Measurements from ENCODE around the gene RBFOX2.
"Not testable (repeated sequence)": the region's sequence is repeated elsewhere in the genome, so short reads cannot be mapped to it uniquely, and the experiment has no call there.

Gene RBFOX2

DNA sequence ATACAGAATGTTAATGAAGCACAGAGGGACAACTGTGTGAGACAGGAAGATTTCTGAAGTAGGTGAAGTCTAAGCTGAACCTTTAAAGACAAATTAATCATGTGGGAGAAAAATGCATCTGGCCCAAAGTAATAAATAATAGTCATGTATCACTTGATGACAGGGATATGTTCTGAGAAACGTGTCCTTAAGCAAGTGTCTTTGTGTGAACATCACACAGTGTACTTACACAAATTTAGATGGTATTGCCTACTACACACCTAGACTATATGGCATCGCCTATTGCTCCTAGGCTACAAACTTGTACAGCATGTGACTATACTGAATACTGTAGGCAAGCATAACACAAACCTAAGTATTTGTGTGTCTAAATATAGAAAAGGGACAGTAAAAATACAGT lies 198.3 kb downstream of the RBFOX2 start:
- in situ Hi-C loops (cut with MboI; ENCODE audit: low sequenced_read_pairs), result no loop called here
- Histone ChIP-seq H3K36me3 (replicated peaks) (no peaks in the 10 kb centered on the region), H3K4me1 (peaks cover 14% of the 10 kb centered on the region), H3K27me3 (ENCODE audit: low read depth) (no peaks in the 10 kb centered on the region), H3K9me3 (no peaks in the 10 kb centered on the region), H3K4me3 (no peak overlapping the region)
- DNase-seq (ENCODE audit: low spot score in 2 of 2), result no peak

DNA sequence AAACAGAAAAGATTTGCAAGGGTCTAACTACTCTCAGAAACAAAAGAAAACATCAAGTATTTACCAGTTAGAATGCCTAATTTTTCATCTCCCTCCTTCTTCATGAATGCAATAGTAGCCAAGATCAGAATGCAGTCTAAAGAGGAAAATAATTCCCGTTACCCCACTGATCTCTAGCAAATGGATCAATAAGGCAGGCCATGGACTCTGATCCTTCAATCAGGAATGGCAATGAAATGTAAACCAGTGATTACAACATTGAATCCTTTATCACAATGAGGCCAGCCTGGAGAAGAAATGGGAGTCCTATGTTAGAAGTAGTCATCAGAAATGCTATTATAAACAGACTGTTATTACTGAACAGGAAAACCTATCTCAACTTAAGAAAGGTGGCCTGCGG lies 204.4 kb downstream of the RBFOX2 start:
- no peaks in the 10 kb centered on the region for H3K36me3 ChIP-seq (replicated peaks)
- no peak overlapping the region for H3K4me3 ChIP-seq
- in situ Hi-C loops (cut with MboI; ENCODE audit: low sequenced_read_pairs), result no loop called here
- no peak for DNase-seq (ENCODE audit: low spot score in 2 of 2)
- H3K27me3 ChIP-seq (ENCODE audit: low read depth), result no peaks in the 10 kb centered on the region
- peaks cover 13% of the 10 kb centered on the region for H3K4me1 ChIP-seq
- H3K9me3 ChIP-seq, result no peaks in the 10 kb centered on the region

DNA sequence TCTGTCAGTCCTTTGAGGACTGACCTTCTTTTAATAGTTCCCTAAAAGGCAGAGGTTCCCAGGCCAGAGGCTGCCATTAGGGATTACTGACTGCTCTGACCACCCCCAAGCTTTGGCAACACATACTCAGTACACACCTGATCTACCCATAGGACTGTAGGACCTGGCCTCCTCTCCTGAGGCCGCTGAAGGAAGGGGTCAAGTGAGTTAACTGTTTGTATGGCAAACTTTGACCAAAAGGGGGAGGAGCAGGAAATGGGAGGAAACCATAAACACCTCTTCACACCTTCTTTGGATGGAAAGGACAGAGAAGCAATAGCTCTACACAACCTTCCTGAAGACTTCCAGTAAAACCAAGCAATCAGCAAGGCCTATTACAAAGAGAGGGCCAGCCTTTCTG lies 207.0 kb downstream of the RBFOX2 start:
- no peaks in the 10 kb centered on the region for H3K27me3 ChIP-seq (ENCODE audit: low read depth)
- no peaks in the 10 kb centered on the region for H3K36me3 ChIP-seq (replicated peaks)
- H3K9me3 ChIP-seq, result no peaks in the 10 kb centered on the region
- no peak overlapping the region for H3K4me3 ChIP-seq
- H3K4me1 ChIP-seq, result peaks cover 4% of the 10 kb centered on the region
- DNase-seq (ENCODE audit: low spot score in 2 of 2), result no peak
- in situ Hi-C loops (cut with MboI; ENCODE audit: low sequenced_read_pairs), result no loop called here

DNA sequence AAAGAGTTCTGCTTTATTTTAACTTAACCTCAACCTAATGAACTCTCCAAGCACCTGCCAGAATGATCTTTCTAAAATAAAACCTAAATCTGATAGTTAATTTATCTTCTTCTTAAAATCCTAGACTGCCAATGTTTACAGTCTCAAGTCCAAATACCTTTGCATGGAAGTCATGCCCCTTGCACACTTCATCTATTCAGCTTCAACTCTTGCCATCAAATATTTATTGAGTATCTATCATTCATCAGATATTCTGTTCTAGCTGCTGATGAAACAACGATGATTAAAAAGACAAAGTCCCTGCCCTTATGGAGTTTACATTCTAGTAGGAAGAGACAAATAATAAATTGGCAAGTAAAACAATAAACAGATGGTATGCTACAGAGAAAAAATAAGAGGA lies 209.2 kb downstream of the RBFOX2 start:
- H3K27me3 ChIP-seq (ENCODE audit: low read depth), result no peaks in the 10 kb centered on the region
- no peaks in the 10 kb centered on the region for H3K9me3 ChIP-seq
- in situ Hi-C loops (cut with MboI; ENCODE audit: low sequenced_read_pairs), result no loop called here
- H3K4me1 ChIP-seq, result no peaks in the 10 kb centered on the region
- no peaks in the 10 kb centered on the region for H3K36me3 ChIP-seq (replicated peaks)
- no peak overlapping the region for H3K4me3 ChIP-seq
- DNase-seq (ENCODE audit: low spot score in 2 of 2), result no peak

DNA sequence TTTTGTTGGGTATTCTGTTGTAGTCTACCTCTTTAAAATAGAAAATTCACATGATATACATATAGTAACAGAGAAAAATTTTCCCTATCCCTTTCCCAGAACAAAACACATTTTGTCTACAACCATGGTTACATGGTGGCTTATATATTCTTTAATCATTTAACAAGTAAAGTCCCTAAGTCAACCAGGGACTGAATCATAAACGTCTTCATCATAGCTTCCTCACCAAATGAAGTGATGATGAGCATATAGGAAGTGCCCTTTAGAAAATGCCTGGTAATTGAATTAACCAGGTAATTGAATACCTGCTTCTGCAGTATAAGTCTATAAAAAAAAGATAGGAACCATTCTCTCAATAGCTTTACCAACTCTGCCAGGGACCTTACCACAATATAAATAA lies 209.7 kb downstream of the RBFOX2 start:
- Histone ChIP-seq H3K27me3 (ENCODE audit: low read depth) (no peaks in the 10 kb centered on the region), H3K36me3 (replicated peaks) (no peaks in the 10 kb centered on the region), H3K4me3 (no peak overlapping the region), H3K4me1 (no peaks in the 10 kb centered on the region), H3K9me3 (no peaks in the 10 kb centered on the region)
- in situ Hi-C loops (cut with MboI; ENCODE audit: low sequenced_read_pairs), result no loop called here
- DNase-seq (ENCODE audit: low spot score in 2 of 2), result no peak

DNA sequence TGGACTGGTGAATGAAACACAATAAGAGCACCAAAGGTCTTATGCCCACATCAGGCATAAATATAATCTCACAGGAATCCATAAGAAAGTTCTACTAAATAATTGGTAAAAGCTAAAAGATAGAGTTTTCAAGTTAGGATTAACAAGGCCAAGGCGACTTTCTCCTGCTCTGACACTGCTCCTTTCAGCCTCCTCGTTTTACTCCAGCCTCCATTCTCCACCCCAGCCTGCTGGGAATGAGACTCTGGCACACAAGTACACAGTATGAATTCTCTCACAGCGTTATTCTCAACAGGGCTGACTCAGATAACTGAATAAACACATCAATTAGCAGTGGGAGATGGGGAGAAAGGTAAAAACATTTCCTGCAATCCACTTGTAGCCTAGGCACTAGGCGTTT lies 216.0 kb downstream of the RBFOX2 start:
- no peaks in the 10 kb centered on the region for H3K27me3 ChIP-seq (ENCODE audit: low read depth)
- H3K9me3 ChIP-seq, result no peaks in the 10 kb centered on the region
- no peak overlapping the region for H3K4me3 ChIP-seq
- H3K36me3 ChIP-seq (replicated peaks), result 0 out of 2 replicates have a peak, but pooled peaks cover 4% of the 10 kb centered on the region
- DNase-seq (ENCODE audit: low spot score in 2 of 2), result no peak
- in situ Hi-C loops (cut with MboI; ENCODE audit: low sequenced_read_pairs), result no loop called here
- H3K4me1 ChIP-seq, result no peaks in the 10 kb centered on the region

DNA sequence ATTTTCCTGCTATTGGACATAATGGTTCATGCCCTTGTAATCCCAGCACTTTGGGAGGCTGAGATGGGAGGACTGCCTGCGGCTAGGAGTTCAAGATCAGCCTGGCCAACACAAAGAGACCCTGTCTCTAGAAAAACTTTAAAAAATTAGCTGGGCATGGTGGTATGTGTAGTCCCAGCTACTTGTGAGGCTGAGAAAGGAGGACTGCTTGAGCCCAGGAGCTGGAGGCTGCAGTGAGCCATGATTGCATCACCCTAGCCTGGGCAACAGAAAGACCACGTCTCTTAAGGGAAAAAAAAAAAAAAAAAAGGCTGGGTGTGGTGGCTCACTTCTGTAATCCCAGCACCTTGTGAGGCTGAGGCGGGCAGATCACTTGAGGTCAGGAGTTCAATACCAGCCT lies 217.0 kb downstream of the RBFOX2 start:
- Histone ChIP-seq H3K4me1 (no peaks in the 10 kb centered on the region), H3K36me3 (replicated peaks) (0 out of 2 replicates have a peak, but pooled peaks cover 4% of the 10 kb centered on the region), H3K9me3 (no peaks in the 10 kb centered on the region), H3K27me3 (ENCODE audit: low read depth) (no peaks in the 10 kb centered on the region), H3K4me3 (no peak overlapping the region)
- DNase-seq (ENCODE audit: low spot score in 2 of 2), result no peak
- in situ Hi-C loops (cut with MboI; ENCODE audit: low sequenced_read_pairs), result no loop called here

DNA sequence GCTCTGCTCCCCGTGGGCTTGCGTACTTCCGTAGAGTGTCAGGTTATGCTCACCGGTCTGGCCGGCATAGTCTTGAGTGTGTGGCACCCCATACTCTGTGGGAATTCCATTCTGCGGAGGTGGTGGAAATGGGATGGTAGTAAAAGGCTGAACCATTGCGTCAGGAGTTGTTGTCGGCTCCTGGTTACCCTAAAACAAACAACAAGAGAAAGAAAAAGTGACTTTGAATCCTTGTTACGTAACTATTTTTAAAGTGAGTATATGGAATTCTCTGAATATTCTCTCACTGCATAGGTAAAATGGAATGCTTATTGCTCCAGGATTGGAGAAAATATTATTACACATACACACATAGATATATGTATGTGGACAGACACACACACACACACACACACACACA lies 218.8 kb downstream of the RBFOX2 start:
- no peak overlapping the region for H3K4me3 ChIP-seq
- H3K27me3 ChIP-seq (ENCODE audit: low read depth), result no peaks in the 10 kb centered on the region
- H3K4me1 ChIP-seq, result no peaks in the 10 kb centered on the region
- peaks cover 4% of the 10 kb centered on the region; the same call in 1 of the 2 replicates for H3K36me3 ChIP-seq (replicated peaks)
- no peaks in the 10 kb centered on the region for H3K9me3 ChIP-seq
- no peak for DNase-seq (ENCODE audit: low spot score in 2 of 2)
- in situ Hi-C loops (cut with MboI; ENCODE audit: low sequenced_read_pairs), result no loop called here

DNA sequence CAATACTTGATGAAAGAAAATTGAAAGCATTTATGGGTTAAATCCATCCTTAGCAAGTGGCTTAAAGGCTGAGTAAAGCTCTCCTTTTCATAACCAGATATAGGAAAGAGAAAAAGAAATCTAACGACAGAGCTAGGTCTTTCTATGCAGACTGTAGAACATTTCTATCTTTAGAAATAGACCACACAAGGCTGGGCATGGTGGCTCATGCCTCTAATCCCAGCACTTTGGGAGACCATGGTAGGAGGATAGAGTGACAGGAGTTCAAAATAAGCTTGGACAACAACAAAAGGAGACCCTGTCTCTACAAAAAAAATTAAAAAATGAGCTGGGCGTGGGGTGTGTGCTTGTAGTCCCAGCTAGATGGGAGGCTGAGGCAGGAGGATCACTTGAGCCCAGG lies 220.2 kb downstream of the RBFOX2 start:
- in situ Hi-C loops (cut with MboI; ENCODE audit: low sequenced_read_pairs), result no loop called here
- no peaks in the 10 kb centered on the region for H3K9me3 ChIP-seq
- H3K4me1 ChIP-seq, result no peaks in the 10 kb centered on the region
- no peak for DNase-seq (ENCODE audit: low spot score in 2 of 2)
- peaks cover 4% of the 10 kb centered on the region; the same call in 1 of the 2 replicates for H3K36me3 ChIP-seq (replicated peaks)
- no peak overlapping the region for H3K4me3 ChIP-seq
- H3K27me3 ChIP-seq (ENCODE audit: low read depth), result no peaks in the 10 kb centered on the region

DNA sequence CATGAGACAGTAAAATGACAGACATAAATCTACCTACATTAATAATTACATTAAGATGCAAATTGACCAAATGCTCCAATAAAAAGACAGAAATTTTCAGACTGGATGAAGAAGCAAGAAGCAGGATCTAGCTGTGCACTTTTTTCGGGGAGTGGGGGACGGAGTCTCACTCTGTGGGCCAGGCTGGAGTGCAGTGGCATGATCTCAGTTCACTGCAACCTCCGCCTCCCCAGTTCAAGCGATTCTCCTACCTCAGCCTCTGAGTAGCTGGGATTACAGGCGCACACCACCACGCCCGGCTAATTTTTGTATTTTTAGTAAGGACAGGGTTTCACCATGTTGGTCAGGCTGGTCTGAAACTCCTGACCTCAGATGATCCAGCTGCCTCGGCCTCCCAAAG lies 222.0 kb downstream of the RBFOX2 start:
- DNase-seq (ENCODE audit: low spot score in 2 of 2); in situ Hi-C loops (cut with MboI; ENCODE audit: low sequenced_read_pairs); H3K36me3 ChIP-seq (replicated peaks): not testable (repeated sequence)

DNA sequence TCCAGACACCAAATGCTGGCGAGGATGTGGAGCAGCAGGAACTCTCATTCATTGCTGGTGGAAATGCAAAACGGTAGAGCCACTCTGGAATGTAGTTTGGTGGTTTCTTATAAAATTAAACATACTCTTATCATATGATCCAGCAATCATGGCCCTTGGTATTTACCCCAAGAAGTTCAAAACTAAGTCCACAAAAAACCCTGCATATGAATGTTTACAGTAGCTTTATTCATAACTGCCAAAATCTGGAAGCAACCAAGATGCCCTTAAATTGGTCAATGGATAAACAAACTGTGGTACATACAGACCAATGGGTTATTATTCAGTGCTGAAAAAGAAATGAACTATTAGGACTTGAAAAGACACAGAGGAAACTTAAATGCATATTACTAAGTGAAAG lies 223.2 kb downstream of the RBFOX2 start:
- in situ Hi-C loops (cut with MboI; ENCODE audit: low sequenced_read_pairs), result no loop called here
- no peaks in the 10 kb centered on the region for H3K4me1 ChIP-seq
- no peak for DNase-seq (ENCODE audit: low spot score in 2 of 2)
- H3K27me3 ChIP-seq (ENCODE audit: low read depth), result no peaks in the 10 kb centered on the region
- H3K9me3 ChIP-seq, result no peaks in the 10 kb centered on the region
- H3K36me3 ChIP-seq (replicated peaks), result peaks cover 4% of the 10 kb centered on the region; the same call in 1 of the 2 replicates
- H3K4me3 ChIP-seq, result no peak overlapping the region

More for the DNA sequence above, 222.0 kb downstream of the RBFOX2 start:
- H3K9me3 ChIP-seq; H3K4me1 ChIP-seq; H3K4me3 ChIP-seq; H3K27me3 ChIP-seq (ENCODE audit: low read depth): not testable (repeated sequence)

DNA sequence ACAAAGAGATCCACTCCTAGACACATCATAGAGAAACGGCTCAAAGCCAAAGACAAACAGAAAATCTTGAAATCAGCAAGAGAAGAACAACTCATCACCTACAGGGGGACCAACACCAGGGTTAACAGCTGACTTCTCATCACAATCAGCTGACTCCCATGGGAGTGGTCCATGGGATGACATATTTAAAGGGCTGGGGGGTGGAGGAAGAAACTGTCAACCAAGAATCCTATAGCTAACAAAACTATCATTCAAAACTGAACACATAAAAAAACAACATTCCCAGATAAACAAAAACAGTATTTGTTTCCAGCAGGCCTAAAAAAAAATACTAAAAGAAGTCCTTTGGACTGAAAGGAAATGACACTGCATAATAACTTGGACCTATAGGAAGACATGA lies 224.2 kb downstream of the RBFOX2 start:
- in situ Hi-C loops (cut with MboI; ENCODE audit: low sequenced_read_pairs), result no loop called here
- H3K9me3 ChIP-seq, result no peaks in the 10 kb centered on the region
- no peaks in the 10 kb centered on the region for H3K27me3 ChIP-seq (ENCODE audit: low read depth)
- DNase-seq (ENCODE audit: low spot score in 2 of 2), result no peak
- H3K4me1 ChIP-seq, result no peaks in the 10 kb centered on the region
- peaks cover 2% of the 10 kb centered on the region; the same call in 1 of the 2 replicates for H3K36me3 ChIP-seq (replicated peaks)
- no peak overlapping the region for H3K4me3 ChIP-seq

DNA sequence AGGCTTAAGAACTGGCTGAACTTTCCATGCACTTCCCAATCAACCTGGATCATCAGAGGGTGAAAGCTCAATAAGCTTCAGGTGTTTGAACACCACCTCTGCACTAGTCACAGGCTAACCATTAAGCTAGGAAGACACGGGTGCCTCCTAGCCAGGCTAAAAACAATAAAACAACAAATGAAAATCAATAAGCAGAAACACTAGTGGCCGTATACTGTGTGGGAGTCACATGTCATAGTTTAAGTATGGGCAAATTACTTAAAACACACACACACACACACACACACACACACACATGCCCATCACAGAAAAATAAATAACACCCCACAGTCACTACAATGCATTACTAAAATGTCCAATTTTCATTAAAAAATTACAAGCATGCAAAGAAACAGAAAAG lies 225.7 kb downstream of the RBFOX2 start:
- in situ Hi-C loops (cut with MboI; ENCODE audit: low sequenced_read_pairs), result no loop called here

DNA sequence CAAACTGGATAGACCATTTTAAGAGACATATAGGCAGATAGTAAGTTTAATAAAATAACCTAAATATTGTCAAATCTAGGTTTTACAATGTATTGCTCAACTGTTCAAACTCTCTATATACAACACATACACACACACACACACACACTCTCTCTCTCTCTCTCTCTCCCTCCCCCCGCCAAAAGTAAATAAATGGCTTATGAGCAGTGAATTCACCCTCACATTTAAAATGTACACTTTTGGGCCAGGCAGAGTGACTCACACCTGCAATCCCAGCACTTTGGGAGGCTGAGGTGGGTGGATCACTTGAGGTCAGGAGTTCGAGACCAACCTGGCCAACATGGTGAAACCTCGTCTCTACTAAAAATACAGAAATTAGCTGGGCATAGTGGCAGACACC lies 227.3 kb downstream of the RBFOX2 start:
- H3K4me1 ChIP-seq; in situ Hi-C loops (cut with MboI; ENCODE audit: low sequenced_read_pairs); H3K4me3 ChIP-seq; DNase-seq (ENCODE audit: low spot score in 2 of 2); H3K36me3 ChIP-seq (replicated peaks); H3K27me3 ChIP-seq (ENCODE audit: low read depth); H3K9me3 ChIP-seq: not testable (repeated sequence)

More for the DNA sequence above, 225.7 kb downstream of the RBFOX2 start:
- H3K4me1 ChIP-seq, result no peaks in the 10 kb centered on the region
- H3K36me3 ChIP-seq (replicated peaks), result no peaks in the 10 kb centered on the region; the same call in 1 of the 2 replicates
- no peaks in the 10 kb centered on the region for H3K9me3 ChIP-seq
- H3K4me3 ChIP-seq, result no peak overlapping the region
- DNase-seq (ENCODE audit: low spot score in 2 of 2), result no peak
- H3K27me3 ChIP-seq (ENCODE audit: low read depth), result no peaks in the 10 kb centered on the region

DNA sequence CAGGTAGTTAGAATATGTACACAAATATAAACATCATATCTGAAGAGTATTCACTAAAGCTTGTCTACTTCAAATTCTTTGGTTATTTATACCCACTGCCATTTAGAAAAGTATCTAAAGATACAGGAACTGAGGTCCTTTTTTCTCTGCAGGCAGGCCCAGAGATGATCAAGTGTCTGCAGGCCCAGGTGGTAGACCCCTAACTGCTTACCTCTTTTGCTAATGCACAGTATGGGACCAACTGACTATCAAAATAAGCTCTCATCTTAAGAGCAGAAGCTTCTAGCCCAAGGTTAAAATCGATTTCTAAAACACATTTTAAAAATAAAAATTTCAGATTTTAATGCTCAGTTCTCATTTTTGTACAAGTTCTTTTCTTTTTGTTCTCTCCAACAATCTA lies 229.5 kb downstream of the RBFOX2 start:
- no peak overlapping the region for H3K4me3 ChIP-seq
- no peaks in the 10 kb centered on the region for H3K27me3 ChIP-seq (ENCODE audit: low read depth)
- DNase-seq (ENCODE audit: low spot score in 2 of 2), result no peak
- no peaks in the 10 kb centered on the region for H3K9me3 ChIP-seq
- H3K36me3 ChIP-seq (replicated peaks), result no peaks in the 10 kb centered on the region
- in situ Hi-C loops (cut with MboI; ENCODE audit: low sequenced_read_pairs), result no loop called here
- H3K4me1 ChIP-seq, result no peaks in the 10 kb centered on the region

Data from HAP-1 (cell line).